ENCODE data around the gene ABCC8. TPM values are rescaled to one million over a fixed set of nuclear protein-coding genes. Genes with fewer than 3 reads are reported as not detected.

Gene ABCC8
- total RNA-seq, 1 donor = not detected

- Histone ChIP-seq H2AFZ (ENCODE audit: low read length) (no peak overlapping the region), H3K4me3 (ENCODE audit: insufficient read depth, low read length) (no peak overlapping the region), H3K9me3 (ENCODE audit: low read depth, low read length) (no peaks in the 10 kb centered on the region), H4K20me1 (ENCODE audit: insufficient read depth, low read length) (no peaks in the 10 kb centered on the region), H3K27ac (ENCODE audit: low read depth, low read length) (no peak overlapping the region), H3K4me1 (ENCODE audit: insufficient read depth, low read length) (no peaks in the 10 kb centered on the region), H3K79me2 (ENCODE audit: insufficient read depth, low read length) (no peaks in the 10 kb centered on the region), H3K4me2 (ENCODE audit: insufficient read depth, low read length) (no peak overlapping the region), H3K27me3 (ENCODE audit: insufficient read depth, low read length) (peaks cover 12% of the 10 kb centered on the region), H3K36me3 (ENCODE audit: insufficient read depth, low read length) (no peaks in the 10 kb centered on the region)
- TF ChIP-seq CTCF (IDR thresholded peaks at IDR 0.05; ENCODE audit: extremely low read depth, low read depth, low read length) = no peak
- DNase-seq (ENCODE audit: insufficient read length, low spot score, missing footprints) = no peak
Observed at GRCh38 chr11:17439316-17439782, 37.3 kb downstream of the ABCC8 start.

GRCh38 chr11:17437366-17437765 is 39.3 kb downstream of the ABCC8 start:
- no peaks in the 10 kb centered on the region for H3K36me3 ChIP-seq (ENCODE audit: insufficient read depth, low read length)
- no peak for DNase-seq (ENCODE audit: insufficient read length, low spot score, missing footprints)
- no peaks in the 10 kb centered on the region for H4K20me1 ChIP-seq (ENCODE audit: insufficient read depth, low read length)

GRCh38 chr11:17434108-17434507 is 42.5 kb downstream of the ABCC8 start:
- Histone ChIP-seq H2AFZ (ENCODE audit: low read length) (no peak overlapping the region), H3K27me3 (ENCODE audit: insufficient read depth, low read length) (peaks cover 20% of the 10 kb centered on the region), H3K79me2 (ENCODE audit: insufficient read depth, low read length) (no peaks in the 10 kb centered on the region), H3K4me2 (ENCODE audit: insufficient read depth, low read length) (no peak overlapping the region), H3K9me3 (ENCODE audit: low read depth, low read length) (no peaks in the 10 kb centered on the region), H3K4me1 (ENCODE audit: insufficient read depth, low read length) (no peaks in the 10 kb centered on the region), H3K27ac (ENCODE audit: low read depth, low read length) (no peak overlapping the region), H4K20me1 (ENCODE audit: insufficient read depth, low read length) (no peaks in the 10 kb centered on the region), H3K4me3 (ENCODE audit: insufficient read depth, low read length) (no peak overlapping the region), H3K36me3 (ENCODE audit: insufficient read depth, low read length) (no peaks in the 10 kb centered on the region)
- DNase-seq (ENCODE audit: insufficient read length, low spot score, missing footprints) = no peak
- TF ChIP-seq CTCF (IDR thresholded peaks at IDR 0.05; ENCODE audit: extremely low read depth, low read depth, low read length) = no peak

More at GRCh38 chr11:17437366-17437765, 39.3 kb downstream of the ABCC8 start:
- Histone ChIP-seq H2AFZ (ENCODE audit: low read length) (no peak overlapping the region), H3K27ac (ENCODE audit: low read depth, low read length) (no peak overlapping the region), H3K4me2 (ENCODE audit: insufficient read depth, low read length) (no peak overlapping the region), H3K4me3 (ENCODE audit: insufficient read depth, low read length) (no peak overlapping the region), H3K79me2 (ENCODE audit: insufficient read depth, low read length) (no peaks in the 10 kb centered on the region), H3K9me3 (ENCODE audit: low read depth, low read length) (no peaks in the 10 kb centered on the region), H3K4me1 (ENCODE audit: insufficient read depth, low read length) (no peaks in the 10 kb centered on the region), H3K27me3 (ENCODE audit: insufficient read depth, low read length) (peaks cover 16% of the 10 kb centered on the region)
- no peak for TF ChIP-seq CTCF (IDR thresholded peaks at IDR 0.05; ENCODE audit: extremely low read depth, low read depth, low read length)

GRCh38 chr11:17432002-17432401 is 44.6 kb downstream of the ABCC8 start:
- Histone ChIP-seq H3K36me3 (ENCODE audit: insufficient read depth, low read length) (no peaks in the 10 kb centered on the region), H3K4me1 (ENCODE audit: insufficient read depth, low read length) (no peaks in the 10 kb centered on the region), H3K27ac (ENCODE audit: low read depth, low read length) (no peak overlapping the region), H3K79me2 (ENCODE audit: insufficient read depth, low read length) (no peaks in the 10 kb centered on the region), H3K4me3 (ENCODE audit: insufficient read depth, low read length) (no peak overlapping the region), H2AFZ (ENCODE audit: low read length) (no peak overlapping the region), H3K27me3 (ENCODE audit: insufficient read depth, low read length) (peaks cover 16% of the 10 kb centered on the region), H4K20me1 (ENCODE audit: insufficient read depth, low read length) (no peaks in the 10 kb centered on the region), H3K9me3 (ENCODE audit: low read depth, low read length) (no peaks in the 10 kb centered on the region), H3K4me2 (ENCODE audit: insufficient read depth, low read length) (no peak overlapping the region)
- no peak for DNase-seq (ENCODE audit: insufficient read length, low spot score, missing footprints)
- TF ChIP-seq CTCF (IDR thresholded peaks at IDR 0.05; ENCODE audit: extremely low read depth, low read depth, low read length) = no peak
